Activated naive CD4-positive, alpha-beta T cell treated with anti-CD3 and anti-CD28 coated beads, Interleukin-2, amount 10 ng/mL, durations not matched to agents 7 days and 5 days (primary cell): ENCODE measurements around the gene PLA2G4A.

Experiments
- CTCF ChIA-PET: fragments of 350-600 bp; sonication (Branson Sonifier 250); formaldehyde crosslinking; loops from one replicate; lab custom pipeline; 2021; ENCODE audit warnings: antibody characterized with exemption; lab: Charles Lee
- DNase-seq: peaks from one replicate; pipeline ENCODE4 v3.0.0-alpha.2; 2020
- H3K27ac Mint-ChIP-seq: one replicate; pipeline ENCODE4 v1.8.0; 2021; ENCODE audit warnings: mild to moderate bottlenecking, moderate library complexity, mixed read lengths
- H3K27me3 Mint-ChIP-seq: one replicate; pipeline ENCODE4 v1.8.0; 2021; ENCODE audit warnings: mild to moderate bottlenecking, mixed read lengths
- H3K36me3 Mint-ChIP-seq: one replicate; pipeline ENCODE4 v1.8.0; 2021; ENCODE audit warnings: mixed read lengths
- H3K4me1 Mint-ChIP-seq: one replicate; pipeline ENCODE4 v1.8.0; 2021; ENCODE audit warnings: mixed read lengths
- H3K4me3 Mint-ChIP-seq: one replicate; pipeline ENCODE4 v1.8.0; 2021; ENCODE audit warnings: mild to moderate bottlenecking, moderate library complexity, mixed read lengths
- H3K9me3 Mint-ChIP-seq: one replicate; pipeline ENCODE4 v1.8.0; 2021; ENCODE audit warnings: mixed read lengths

Gene PLA2G4A

DNA sequence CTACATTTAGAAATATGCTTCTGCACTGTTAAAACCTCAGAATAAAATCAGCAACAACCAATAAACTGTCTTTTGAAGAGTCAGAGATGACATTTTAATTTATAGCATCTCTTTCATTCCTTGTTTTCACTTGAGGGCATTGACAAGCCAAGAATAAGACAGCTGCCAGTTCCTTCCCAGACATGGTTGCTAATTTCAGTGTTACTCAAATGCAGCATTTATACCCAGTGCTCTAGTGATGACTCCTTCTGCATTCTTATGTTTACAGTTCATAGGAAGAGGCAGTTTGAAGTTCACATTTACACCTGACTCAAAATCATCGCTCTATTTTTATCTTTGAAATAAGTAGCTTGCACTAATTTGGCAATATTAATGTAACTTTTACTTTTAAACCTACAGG is 44.9 kb downstream of the PLA2G4A start:
- Mint-ChIP-seq H3K36me3 (no peaks in the 10 kb centered on the region), H3K9me3 (no peaks in the 10 kb centered on the region), H3K27ac (no peak overlapping the region), H3K4me1 (no peaks in the 10 kb centered on the region), H3K27me3 (no peaks in the 10 kb centered on the region), H3K4me3 (no peak overlapping the region)
- DNase-seq: no peak
- CTCF ChIA-PET: no interaction called here

DNA sequence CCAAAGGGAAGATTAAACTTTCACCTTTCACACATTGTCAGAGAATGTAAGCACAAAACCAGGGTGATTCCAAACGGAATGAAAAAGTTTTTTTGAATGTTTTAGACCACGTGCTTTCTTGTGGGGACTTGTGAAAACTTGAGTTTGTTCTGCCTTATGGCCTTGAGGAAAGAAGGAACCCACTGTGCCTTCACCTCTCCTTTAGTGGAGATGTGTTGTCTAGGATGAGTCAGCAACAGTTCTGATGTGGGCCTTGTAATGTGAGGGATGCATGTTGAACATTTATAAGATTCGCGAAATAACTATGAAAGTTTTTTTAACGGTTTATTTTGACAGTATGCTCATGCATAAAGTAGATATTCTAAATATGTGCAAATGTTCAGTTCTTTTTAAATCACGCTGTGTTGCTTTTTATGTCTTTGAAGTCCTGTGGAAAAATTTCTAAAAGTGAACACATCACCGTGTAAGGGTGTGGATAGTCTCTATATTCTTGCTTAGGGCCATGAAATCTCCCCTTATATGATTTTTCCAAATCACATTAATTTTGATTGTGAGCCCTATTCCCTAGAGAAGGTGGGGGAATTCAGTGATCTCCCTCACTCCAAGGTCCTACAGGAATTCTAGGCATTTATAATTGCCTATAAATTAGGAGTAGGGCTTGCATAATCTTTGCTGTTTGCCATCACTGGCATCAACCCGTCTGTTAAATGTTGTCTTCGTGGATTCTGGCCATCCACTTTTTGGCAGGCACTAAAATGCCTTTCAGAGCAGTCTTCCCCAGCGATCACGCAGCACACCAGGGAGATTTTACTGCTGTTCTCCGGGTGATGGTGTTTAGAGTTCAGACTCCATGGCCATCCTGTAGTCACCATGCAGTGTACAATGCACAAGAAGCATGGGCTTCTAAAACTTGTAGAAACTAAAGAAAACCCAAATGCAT is 47.4 kb downstream of the PLA2G4A start:
- no peak for DNase-seq
- Mint-ChIP-seq H3K4me3 (no peak overlapping the region), H3K9me3 (no peaks in the 10 kb centered on the region), H3K27ac (no peak overlapping the region), H3K27me3 (no peaks in the 10 kb centered on the region), H3K36me3 (no peaks in the 10 kb centered on the region), H3K4me1 (no peaks in the 10 kb centered on the region)
- CTCF ChIA-PET: no interaction called here

DNA sequence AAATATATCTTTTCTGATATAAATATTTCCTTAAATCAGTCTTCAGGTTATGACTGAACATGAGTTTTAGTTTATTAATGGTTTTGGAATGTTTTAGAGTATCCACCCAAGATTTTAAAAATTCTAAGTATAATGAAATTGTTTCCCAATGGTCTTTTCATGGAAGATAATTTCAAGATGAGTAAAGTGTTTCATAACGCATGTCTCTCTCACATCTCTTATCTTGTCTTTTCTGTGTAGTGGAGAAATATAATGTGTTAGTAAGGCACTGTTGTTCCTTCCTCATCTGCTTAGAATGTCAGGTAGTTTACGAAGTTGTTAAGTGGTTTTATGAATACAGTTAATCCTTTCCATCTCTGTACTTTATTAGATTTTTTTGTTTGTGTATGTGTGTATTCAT is 49.6 kb downstream of the PLA2G4A start:
- CTCF ChIA-PET: no interaction called here
- no peaks in the 10 kb centered on the region for H3K4me1 Mint-ChIP-seq
- H3K27me3 Mint-ChIP-seq: no peaks in the 10 kb centered on the region
- H3K4me3 Mint-ChIP-seq: no peak overlapping the region
- H3K36me3 Mint-ChIP-seq: no peaks in the 10 kb centered on the region
- H3K27ac Mint-ChIP-seq: no peak overlapping the region
- H3K9me3 Mint-ChIP-seq: no peaks in the 10 kb centered on the region
- no peak for DNase-seq

DNA sequence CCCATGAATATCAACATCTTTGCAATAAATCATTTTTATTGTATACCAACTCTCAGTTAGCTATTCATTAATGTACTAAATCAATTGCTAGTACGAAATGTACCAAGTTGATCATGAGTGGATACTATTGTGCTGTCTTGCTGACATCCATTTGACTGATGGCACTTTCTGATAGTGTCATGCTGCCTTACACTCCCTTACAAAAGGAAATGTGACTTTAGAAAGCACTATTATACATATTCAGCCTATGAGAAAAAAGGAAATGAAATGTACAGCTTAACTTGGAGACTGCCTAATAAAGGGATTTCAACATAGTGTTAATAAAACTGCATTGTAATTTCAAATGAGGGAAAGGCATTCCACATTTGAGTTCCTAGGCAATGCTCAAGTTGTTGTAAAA is 52.2 kb downstream of the PLA2G4A start:
- Mint-ChIP-seq H3K4me3 (no peak overlapping the region), H3K27ac (no peak overlapping the region), H3K9me3 (no peaks in the 10 kb centered on the region), H3K36me3 (no peaks in the 10 kb centered on the region), H3K4me1 (no peaks in the 10 kb centered on the region), H3K27me3 (no peaks in the 10 kb centered on the region)
- CTCF ChIA-PET: no interaction called here
- no peak for DNase-seq

DNA sequence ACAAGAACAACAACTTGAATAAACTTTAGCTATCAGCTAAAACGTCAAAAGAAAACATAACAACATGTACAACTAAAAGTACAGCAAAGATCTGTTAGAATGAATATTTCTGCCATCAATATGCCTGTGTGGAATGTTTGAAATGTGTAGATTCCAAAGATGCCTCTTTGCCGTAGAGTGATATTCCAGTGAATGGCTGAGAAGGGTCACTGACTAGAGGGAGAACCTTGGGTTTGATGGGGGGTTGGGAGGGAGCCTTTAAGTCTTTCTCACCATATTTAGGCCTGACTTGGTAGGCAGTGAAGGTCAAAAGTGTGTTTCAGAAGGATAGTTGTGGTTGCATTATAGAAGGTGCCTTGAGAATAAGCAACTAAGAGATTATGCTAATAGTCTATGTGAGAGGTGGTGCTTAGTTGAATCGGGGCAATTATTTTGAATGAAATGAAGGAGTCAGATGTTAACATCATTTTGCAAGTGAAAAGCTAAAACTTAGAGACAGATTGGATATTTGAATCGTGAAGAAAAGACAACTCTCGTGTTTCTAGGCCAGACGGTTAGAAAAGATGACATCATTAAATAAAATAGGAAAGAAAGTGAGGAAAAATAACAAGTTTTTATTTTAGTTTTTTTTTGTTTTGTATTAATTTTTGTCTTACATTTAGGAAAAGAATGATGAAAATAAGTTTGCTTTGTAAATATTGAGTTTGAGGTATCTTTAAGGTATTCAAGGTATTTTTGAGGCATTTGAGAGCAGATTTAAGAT is 53.8 kb downstream of the PLA2G4A start:
- CTCF ChIA-PET: no interaction called here
- H3K4me3 Mint-ChIP-seq: no peak overlapping the region
- H3K27ac Mint-ChIP-seq: no peak overlapping the region
- H3K9me3 Mint-ChIP-seq: no peaks in the 10 kb centered on the region
- H3K36me3 Mint-ChIP-seq: no peaks in the 10 kb centered on the region
- H3K27me3 Mint-ChIP-seq: no peaks in the 10 kb centered on the region
- no peak for DNase-seq
- no peaks in the 10 kb centered on the region for H3K4me1 Mint-ChIP-seq

DNA sequence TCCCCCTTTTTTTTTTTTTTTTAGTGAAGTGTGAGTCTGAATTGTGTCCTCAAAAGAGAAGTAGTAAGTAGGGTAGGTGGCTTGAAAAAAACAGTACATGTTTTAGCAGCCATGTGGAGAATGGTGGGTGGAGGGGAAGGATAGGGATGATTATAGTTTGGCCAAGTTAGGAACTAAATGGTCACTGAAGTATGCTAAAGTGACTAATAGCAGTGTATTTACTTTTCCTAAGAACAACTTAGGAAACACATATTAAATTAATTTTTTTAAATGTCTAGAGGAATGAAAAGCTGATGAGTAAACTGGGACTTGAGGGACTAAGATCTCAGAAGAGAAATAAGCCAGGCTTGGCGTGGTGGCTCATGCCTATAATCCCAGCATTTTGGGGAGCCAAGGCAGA is 55.5 kb downstream of the PLA2G4A start:
- no peak overlapping the region for H3K27ac Mint-ChIP-seq
- CTCF ChIA-PET: no interaction called here
- H3K36me3 Mint-ChIP-seq: no peaks in the 10 kb centered on the region
- H3K4me1 Mint-ChIP-seq: no peaks in the 10 kb centered on the region
- no peaks in the 10 kb centered on the region for H3K9me3 Mint-ChIP-seq
- DNase-seq: no peak
- no peaks in the 10 kb centered on the region for H3K27me3 Mint-ChIP-seq
- no peak overlapping the region for H3K4me3 Mint-ChIP-seq

DNA sequence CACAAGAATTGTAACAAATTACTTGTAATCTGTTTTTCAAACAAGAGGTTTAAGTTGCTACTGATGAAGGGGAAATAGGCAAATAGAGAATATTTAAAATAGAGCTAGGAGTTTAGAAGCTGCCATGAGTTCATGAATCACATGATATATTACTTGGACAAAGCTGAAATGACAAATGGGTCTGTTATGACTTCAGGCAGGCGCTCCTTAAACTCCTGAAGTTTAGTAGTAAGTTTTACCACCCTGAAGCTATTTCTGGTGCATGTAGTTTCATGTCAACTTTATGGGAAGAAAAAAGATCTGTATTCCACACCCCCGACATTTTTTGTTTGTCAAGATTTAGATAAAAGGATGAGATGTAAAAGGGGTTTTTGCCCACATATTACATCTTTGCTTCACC is 58.5 kb downstream of the PLA2G4A start:
- CTCF ChIA-PET: no interaction called here
- H3K27me3 Mint-ChIP-seq: no peaks in the 10 kb centered on the region
- H3K4me1 Mint-ChIP-seq: no peaks in the 10 kb centered on the region
- no peaks in the 10 kb centered on the region for H3K9me3 Mint-ChIP-seq
- no peak overlapping the region for H3K27ac Mint-ChIP-seq
- DNase-seq: no peak
- no peaks in the 10 kb centered on the region for H3K36me3 Mint-ChIP-seq
- no peak overlapping the region for H3K4me3 Mint-ChIP-seq

DNA sequence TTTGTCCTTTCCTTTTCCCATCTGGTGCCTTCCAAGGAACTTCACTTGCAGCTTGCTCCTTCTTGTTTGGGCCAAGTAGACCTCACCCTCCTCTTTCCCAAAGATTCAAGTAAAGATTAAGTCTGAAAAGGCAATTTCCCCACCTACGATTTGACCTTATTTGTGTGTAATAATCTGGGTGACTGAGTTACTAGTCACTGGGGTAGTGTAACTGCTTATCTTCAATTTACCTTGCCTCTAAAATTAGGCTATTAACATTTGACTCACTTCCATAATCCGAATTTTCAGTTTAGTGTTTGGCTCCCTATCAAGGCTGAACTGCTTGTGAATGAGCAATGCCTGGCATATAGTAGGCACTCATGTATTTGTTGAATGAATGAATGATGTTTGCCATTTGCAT is 59.6 kb downstream of the PLA2G4A start:
- CTCF ChIA-PET: no interaction called here
- Mint-ChIP-seq H3K4me1 (no peaks in the 10 kb centered on the region), H3K9me3 (no peaks in the 10 kb centered on the region), H3K36me3 (no peaks in the 10 kb centered on the region), H3K4me3 (no peak overlapping the region), H3K27ac (no peak overlapping the region), H3K27me3 (no peaks in the 10 kb centered on the region)
- DNase-seq: no peak

DNA sequence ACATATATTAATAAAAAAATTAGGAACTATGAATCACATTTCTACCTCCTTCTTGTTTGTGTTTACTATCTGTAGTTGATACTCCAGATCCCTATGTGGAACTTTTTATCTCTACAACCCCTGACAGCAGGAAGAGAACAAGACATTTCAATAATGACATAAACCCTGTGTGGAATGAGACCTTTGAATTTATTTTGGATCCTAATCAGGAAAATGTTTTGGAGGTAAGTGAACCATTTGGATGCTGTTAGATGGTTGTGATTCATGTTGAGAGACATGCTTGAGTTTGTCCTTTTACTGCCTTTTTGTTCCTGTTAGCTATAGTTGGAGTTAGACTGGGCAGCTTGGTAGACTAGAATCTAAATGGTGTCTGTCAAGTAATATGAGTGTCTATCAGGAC is 64.2 kb downstream of the PLA2G4A start:
- CTCF ChIA-PET: no interaction called here

DNA sequence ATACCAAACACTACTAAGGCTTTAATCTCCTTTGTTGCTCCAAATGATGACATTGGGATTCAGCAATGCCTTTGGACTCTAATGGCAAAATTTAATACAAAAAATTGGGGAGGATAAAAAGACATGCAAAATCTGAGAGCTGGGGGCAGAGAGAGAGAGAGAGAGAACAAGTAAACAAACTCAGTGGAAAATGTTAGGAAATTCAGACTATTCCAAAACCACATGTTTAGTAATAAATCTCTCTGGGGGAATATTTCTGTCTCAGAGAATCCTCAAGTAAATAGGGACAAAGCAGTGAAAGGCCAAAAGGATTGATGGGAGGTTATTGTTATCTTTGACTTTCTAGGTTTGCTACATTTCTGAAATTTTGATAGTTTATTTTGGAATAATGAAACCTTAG is 65.7 kb downstream of the PLA2G4A start:
- H3K9me3 Mint-ChIP-seq: no peaks in the 10 kb centered on the region
- no peak for DNase-seq
- H3K27ac Mint-ChIP-seq: no peak overlapping the region
- H3K4me3 Mint-ChIP-seq: no peak overlapping the region
- CTCF ChIA-PET: no interaction called here
- no peaks in the 10 kb centered on the region for H3K36me3 Mint-ChIP-seq
- H3K27me3 Mint-ChIP-seq: no peaks in the 10 kb centered on the region
- H3K4me1 Mint-ChIP-seq: no peaks in the 10 kb centered on the region

More for the DNA sequence above, 64.2 kb downstream of the PLA2G4A start:
- no peaks in the 10 kb centered on the region for H3K36me3 Mint-ChIP-seq
- H3K4me1 Mint-ChIP-seq: no peaks in the 10 kb centered on the region
- no peak for DNase-seq
- H3K4me3 Mint-ChIP-seq: no peak overlapping the region
- no peaks in the 10 kb centered on the region for H3K27me3 Mint-ChIP-seq
- H3K27ac Mint-ChIP-seq: no peak overlapping the region
- H3K9me3 Mint-ChIP-seq: no peaks in the 10 kb centered on the region

DNA sequence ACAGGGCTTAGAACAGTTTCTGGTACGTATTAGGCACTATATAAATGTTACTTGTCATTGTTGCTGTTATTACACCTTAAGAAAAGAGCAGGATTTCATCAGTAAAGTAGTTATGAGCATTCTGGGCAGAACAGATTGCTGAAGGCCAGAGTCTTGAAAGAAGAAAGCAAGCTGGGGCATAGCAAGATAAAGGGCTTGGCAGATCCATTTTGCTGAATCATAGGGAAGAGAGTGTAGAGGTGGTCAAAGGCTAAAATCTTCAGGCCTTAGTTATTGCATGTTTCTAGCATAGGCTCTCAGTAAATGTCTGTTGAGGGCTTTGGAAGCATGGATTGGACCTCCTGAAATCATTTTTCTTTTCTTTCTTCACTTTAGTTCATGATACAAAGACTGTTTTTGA is 67.5 kb downstream of the PLA2G4A start:
- Mint-ChIP-seq H3K4me1 (no peaks in the 10 kb centered on the region), H3K4me3 (no peak overlapping the region)
- no peak for DNase-seq

DNA sequence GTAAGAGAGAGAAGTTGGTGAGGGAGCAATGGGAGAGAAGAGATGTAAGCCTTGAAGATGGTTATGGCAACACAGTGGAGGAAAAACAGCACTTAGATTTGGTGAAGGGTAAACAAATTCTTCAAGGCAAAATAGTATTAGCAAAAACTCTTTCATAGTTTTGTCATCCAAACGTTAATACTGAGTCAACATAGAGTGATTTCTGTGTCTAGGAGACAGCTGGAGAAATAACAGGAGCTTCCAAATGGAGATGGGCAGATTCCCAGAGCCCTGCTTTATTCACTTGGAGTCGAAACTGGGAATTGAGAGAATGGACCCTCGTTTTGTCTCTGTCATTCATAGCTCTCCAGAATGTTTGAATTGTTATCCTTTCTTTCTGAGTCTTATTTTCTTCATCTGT is 68.3 kb downstream of the PLA2G4A start:
- CTCF ChIA-PET: no interaction called here
- H3K27me3 Mint-ChIP-seq: no peaks in the 10 kb centered on the region
- no peaks in the 10 kb centered on the region for H3K36me3 Mint-ChIP-seq

More for the DNA sequence above, 67.5 kb downstream of the PLA2G4A start:
- no peak overlapping the region for H3K27ac Mint-ChIP-seq
- CTCF ChIA-PET: no interaction called here
- no peaks in the 10 kb centered on the region for H3K27me3 Mint-ChIP-seq
- no peaks in the 10 kb centered on the region for H3K9me3 Mint-ChIP-seq
- no peaks in the 10 kb centered on the region for H3K36me3 Mint-ChIP-seq

DNA sequence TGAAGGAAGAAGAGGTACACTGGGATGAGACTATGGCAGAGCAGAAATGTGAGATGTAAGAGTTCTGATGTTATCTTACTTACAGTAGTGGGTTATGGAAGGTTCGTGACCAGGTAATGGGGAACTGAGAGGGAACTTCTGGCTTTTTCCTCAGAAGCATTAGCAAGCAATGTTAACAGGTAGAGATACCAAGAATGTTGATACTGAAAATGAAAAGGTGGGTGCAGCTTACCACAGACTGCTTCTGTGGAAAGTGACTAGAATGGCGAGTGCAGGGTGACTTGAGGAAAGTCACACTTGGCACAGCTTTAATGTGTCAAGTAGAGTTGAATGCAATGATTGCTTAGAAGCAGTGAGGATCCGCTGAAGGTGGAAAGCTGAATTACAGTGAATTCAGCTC is 70.8 kb downstream of the PLA2G4A start:
- CTCF ChIA-PET: no interaction called here
- Mint-ChIP-seq H3K4me3 (no peak overlapping the region), H3K36me3 (no peaks in the 10 kb centered on the region), H3K27me3 (no peaks in the 10 kb centered on the region), H3K27ac (no peak overlapping the region), H3K9me3 (no peaks in the 10 kb centered on the region), H3K4me1 (no peaks in the 10 kb centered on the region)
- no peak for DNase-seq

More for the DNA sequence above, 68.3 kb downstream of the PLA2G4A start:
- H3K9me3 Mint-ChIP-seq: no peaks in the 10 kb centered on the region
- no peak overlapping the region for H3K27ac Mint-ChIP-seq
- H3K4me1 Mint-ChIP-seq: no peaks in the 10 kb centered on the region
- DNase-seq: no peak
- no peak overlapping the region for H3K4me3 Mint-ChIP-seq

DNA sequence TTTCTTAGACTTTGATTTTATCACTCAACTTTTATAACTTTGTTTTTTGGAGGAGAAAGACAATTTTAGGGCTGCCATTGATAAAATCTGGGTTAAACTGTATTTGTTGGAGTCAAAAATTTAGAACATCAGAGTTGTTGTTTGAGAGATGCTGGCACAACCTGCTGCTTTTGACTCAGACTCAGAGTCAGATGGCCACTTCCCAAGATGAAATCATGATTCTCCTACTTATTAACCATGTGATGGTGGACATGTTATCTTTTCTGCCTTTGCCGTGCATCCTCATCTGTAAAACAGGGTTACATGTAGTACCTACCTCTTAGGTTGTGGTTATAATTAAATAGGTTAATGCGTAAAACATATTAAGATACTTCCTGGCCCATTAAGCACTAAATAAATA is 71.2 kb downstream of the PLA2G4A start:
- Mint-ChIP-seq H3K4me1 (no peaks in the 10 kb centered on the region), H3K9me3 (no peaks in the 10 kb centered on the region), H3K4me3 (no peak overlapping the region), H3K27ac (no peak overlapping the region), H3K36me3 (no peaks in the 10 kb centered on the region), H3K27me3 (no peaks in the 10 kb centered on the region)
- CTCF ChIA-PET: no interaction called here
- DNase-seq: no peak
